GM21360 (cell line): ENCODE measurements around the gene CDK7.
"Not testable (repeated sequence)": the region's sequence is repeated elsewhere in the genome, so short reads cannot be mapped to it uniquely, and the experiment has no call there.

Experiments
- ATAC-seq: cut with Tn5 transposase; IDR thresholded peaks from one replicate; pipeline ENCODE4 v1.9.1; 2021; ENCODE audit warnings: mild to moderate bottlenecking, moderate library complexity; ENCODE audit not compliant: unreplicated experiment

CDK7 gene

GRCh38 chr5:69234457-69235268 lies at the start of gene CDK7:
CDK7 (plus strand) TSS chr5:69234886; CDS start chr5:69234976, 90 bp downstream.
- peak; percentile 98 for ATAC-seq

- no peak for ATAC-seq
Measured at GRCh38 chr5:69187342-69187741, 47.3 kb upstream of the CDK7 start.

GRCh38 chr5:69188811-69189161 lies 45.9 kb upstream of the CDK7 start:
- no peak for ATAC-seq

- peak; percentile 84 for ATAC-seq
Measured at GRCh38 chr5:69189162-69190086, 45.3 kb upstream of the CDK7 start, which contains the start of gene CENPH. CENPH (plus strand) TSS chr5:69189583; CDS start chr5:69189635, 52 bp downstream.

GRCh38 chr5:69202497-69202896 lies 32.2 kb upstream of the CDK7 start:
- no peak for ATAC-seq

GRCh38 chr5:69206528-69207190 lies 28.0 kb upstream of the CDK7 start:
- ATAC-seq: no peak

- no peak for ATAC-seq
Measured at GRCh38 chr5:69209602-69210001, 25.1 kb upstream of the CDK7 start.

- ATAC-seq: no peak
Measured at GRCh38 chr5:69211200-69211599, 23.5 kb upstream of the CDK7 start.

DNA sequence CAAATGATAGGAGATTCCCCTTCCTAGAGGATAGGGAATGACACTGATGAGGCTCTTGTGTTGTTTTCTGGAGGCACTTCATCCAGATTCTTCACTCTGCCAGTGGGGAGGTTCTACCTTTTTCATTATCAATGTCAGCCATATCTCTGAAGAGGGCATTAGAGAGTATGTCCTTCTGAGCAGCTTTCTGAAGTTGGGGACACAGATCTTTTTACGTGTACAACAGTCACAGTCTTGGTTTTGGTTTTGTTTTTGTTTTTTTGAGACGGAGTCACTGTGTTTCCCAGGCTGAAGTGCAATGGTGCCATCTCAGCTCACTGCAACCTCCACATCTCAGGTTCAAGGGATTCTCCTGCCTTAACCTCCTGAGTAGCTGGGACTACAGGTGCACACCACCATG lies 22.7 kb upstream of the CDK7 start:
- no peak for ATAC-seq

- no peak for ATAC-seq
Measured at GRCh38 chr5:69213513-69214215, 21.0 kb upstream of the CDK7 start.

DNA sequence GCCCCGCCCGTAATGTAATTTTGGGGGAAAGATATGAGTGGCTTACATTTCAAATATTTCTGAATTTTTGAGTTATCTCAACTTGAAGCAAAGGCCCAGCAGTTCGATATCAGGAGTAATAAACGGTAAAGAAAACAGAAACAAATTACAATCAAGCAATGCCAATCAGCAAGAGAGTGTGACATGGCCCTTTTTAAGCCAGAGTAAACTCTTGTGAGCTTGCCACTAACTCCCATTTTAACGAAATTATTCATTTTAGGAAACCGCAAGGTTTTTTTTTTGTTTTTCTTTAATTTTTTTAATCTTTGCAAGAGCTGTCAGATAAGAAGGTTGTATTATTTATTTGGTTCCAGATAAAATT lies 17.6 kb upstream of the CDK7 start:
- no peak for ATAC-seq

GRCh38 chr5:69217548-69218526 lies 16.8 kb upstream of the CDK7 start:
- peak; percentile 88 for ATAC-seq

GRCh38 chr5:69219939-69220338 lies 14.7 kb upstream of the CDK7 start:
- no peak for ATAC-seq

GRCh38 chr5:69220371-69220770 lies 14.3 kb upstream of the CDK7 start:
- ATAC-seq: not testable (repeated sequence)

DNA sequence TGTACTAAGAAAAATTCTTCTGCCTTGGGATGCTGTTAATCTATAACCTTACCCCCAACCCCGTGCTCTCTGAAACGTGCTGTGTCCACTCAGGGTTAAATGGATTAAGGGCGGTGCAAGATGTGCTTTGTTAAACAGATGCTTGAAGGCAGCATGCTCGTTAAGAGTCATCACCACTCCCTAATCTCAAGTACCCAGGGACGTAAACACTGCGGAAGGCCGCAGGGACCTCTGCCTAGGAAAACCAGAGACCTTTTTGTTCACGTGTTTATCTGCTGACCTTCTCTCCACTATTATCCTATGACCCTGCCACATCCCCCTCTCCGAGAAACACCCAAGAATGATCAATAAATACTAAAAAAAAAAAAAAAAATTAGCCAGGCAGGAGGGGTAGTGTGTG lies 13.9 kb upstream of the CDK7 start:
- not testable (repeated sequence) for ATAC-seq

DNA sequence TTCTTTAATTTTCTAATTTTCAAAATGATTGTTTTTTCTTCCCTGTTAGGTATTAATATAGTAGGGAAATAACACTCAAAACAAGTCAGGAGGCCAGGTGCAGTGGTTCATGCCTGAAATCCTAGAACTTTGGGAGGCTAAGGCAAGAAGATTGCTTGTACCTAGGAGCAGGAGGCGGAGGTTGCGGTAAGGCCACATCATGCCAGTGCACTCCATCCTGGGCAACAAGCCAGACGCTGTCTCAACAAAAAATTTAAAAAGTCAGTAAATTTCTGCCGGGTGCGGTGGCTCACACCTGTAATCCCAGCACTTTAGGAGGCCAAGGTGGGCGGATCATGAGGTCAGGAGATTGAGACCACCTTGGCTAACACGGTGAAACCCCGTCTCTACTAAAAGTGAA lies 10.2 kb upstream of the CDK7 start:
- ATAC-seq: no peak

DNA sequence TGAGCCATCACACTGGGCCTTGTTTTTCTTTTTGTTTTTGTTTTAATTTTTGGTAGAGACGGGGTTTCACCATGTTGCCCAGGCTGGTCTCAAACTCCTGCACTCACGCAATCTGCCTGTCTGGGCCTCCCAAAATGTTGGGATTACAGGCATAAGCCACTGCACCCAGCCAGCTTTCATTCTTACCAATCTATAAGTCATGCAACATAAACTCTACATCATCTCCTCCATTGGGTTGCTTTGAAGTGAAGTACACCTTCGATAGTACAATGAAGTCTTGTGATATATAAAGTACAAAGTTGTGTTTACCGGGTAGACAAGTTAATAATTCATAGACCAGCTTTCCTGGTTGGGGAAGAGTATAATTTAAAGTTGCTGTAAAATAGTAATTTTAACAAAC lies 8.8 kb upstream of the CDK7 start:
- ATAC-seq: no peak

- no peak for ATAC-seq
Measured at GRCh38 chr5:69230181-69230580, 4.5 kb upstream of the CDK7 start.

- ATAC-seq: no peak
Measured at GRCh38 chr5:69231281-69231680, 3.4 kb upstream of the CDK7 start.

GRCh38 chr5:69231851-69232250 lies 2.8 kb upstream of the CDK7 start:
- ATAC-seq: no peak
